A549 treated with Hydrocortisone at 1 μM for 4 hours (cell line): ENCODE results near the gene ZNF497. TPM values are rescaled to one million over a fixed set of nuclear protein-coding genes. Genes with fewer than 3 reads are reported as not detected.

Source experiments
- total RNA-seq: library from RNA; stranded (reverse); fragments of 200-300 nt; extraction: Qiagen RNA extraction; gene quantifications from 5 replicates; pipeline ENCODE4 v1.2.3, GENCODE V29; 2022

Gene ZNF497
- total RNA-seq, result 0.92 to 1.5 TPM (median 1.1 TPM) in 5 replicates

GRCh38 chr19:58362272-58362994 lies at the start of gene ZNF497:
Gene ZNF497, minus strand, starts transcription at chr19:58362751. Its CDS starts 5,116 bp downstream, at chr19:58357635.

GRCh38 chr19:58408152-58409009 lies 45.8 kb upstream of the ZNF497 start, which contains the start of gene ZNF584:
Gene ZNF584, plus strand, starts transcription at chr19:58408649. Its CDS starts 499 bp downstream, at chr19:58409148.

GRCh38 chr19:58395220-58395978 lies 32.8 kb upstream of the ZNF497 start, which contains the start of gene RNF225:
Gene RNF225, plus strand, starts transcription at chr19:58395656. Its CDS starts 434 bp downstream, at chr19:58396090.

GRCh38 chr19:58386576-58387337 lies 24.2 kb upstream of the ZNF497 start, which contains the start of gene RPS5:
Gene RPS5, plus strand, starts transcription at chr19:58387269. Its CDS starts 869 bp downstream, at chr19:58388138.

GRCh38 chr19:58380662-58381459 lies 18.3 kb upstream of the ZNF497 start, which contains the start of gene ZNF837:
Gene ZNF837, minus strand, starts transcription at chr19:58381030. Its CDS starts 11,698 bp downstream, at chr19:58369332.

GRCh38 chr19:58352760-58353671 lies 9.5 kb downstream of the ZNF497 start, which contains the start of gene A1BG:
Gene A1BG, minus strand, starts transcription at chr19:58353492. Its CDS starts 55 bp downstream, at chr19:58353437.

GRCh38 chr19:58326914-58327726 lies 35.4 kb downstream of the ZNF497 start, which contains the start of gene ZSCAN22:
Gene ZSCAN22, plus strand, starts transcription at chr19:58326994. Its CDS starts 7,809 bp downstream, at chr19:58334803.

GRCh38 chr19:58305065-58305931 lies 57.3 kb downstream of the ZNF497 start, which contains the start of gene ERVK3-1:
Gene ERVK3-1, plus strand, starts transcription at chr19:58305377. Its CDS starts 6,792 bp downstream, at chr19:58312169.

Other genes starting within 250 kb of the ZNF497 start
- 2.6 to 3.3 TPM (median 3.1 TPM) in 5 replicates for gene ZNF329, start 212.0 kb downstream of the ZNF497 start, total RNA-seq
- gene ZNF274, start 179.7 kb downstream of the ZNF497 start, total RNA-seq, result 14.3 to 16.5 TPM (median 14.7 TPM) in 5 replicates
- gene ZNF544, start 133.8 kb downstream of the ZNF497 start, total RNA-seq, result 17.7 to 20.7 TPM (median 18.4 TPM) in 5 replicates
- gene ZNF8, start 83.8 kb downstream of the ZNF497 start, total RNA-seq, result 0.89 to 1.8 TPM (median 0.97 TPM) in 5 replicates
- 88.3 to 104 TPM (median 94.1 TPM) in 5 replicates for gene ERVK3-1, start 57.4 kb downstream of the ZNF497 start, total RNA-seq
- gene ZSCAN22, start 35.8 kb downstream of the ZNF497 start, total RNA-seq, result 2.2 to 3.0 TPM (median 2.5 TPM) in 5 replicates
- gene A1BG, start 9.3 kb downstream of the ZNF497 start, total RNA-seq, result 5.8 to 14.5 TPM (median 12.7 TPM) in 5 replicates
- gene ZNF837, start 18.3 kb upstream of the ZNF497 start, total RNA-seq, result 0.89 to 1.7 TPM (median 1.4 TPM) in 5 replicates
- gene RPS5, start 24.5 kb upstream of the ZNF497 start, total RNA-seq, result 2,190 to 2,596 TPM (median 2,481 TPM) in 5 replicates
- gene RNF225, start 32.9 kb upstream of the ZNF497 start, total RNA-seq, result 0.08 to 0.17 TPM in 2 of 5 replicates, not detected in the others
- gene ZNF584, start 45.9 kb upstream of the ZNF497 start, total RNA-seq, result 16.9 to 20.4 TPM (median 17.9 TPM) in 5 replicates
- 0.08 to 0.17 TPM (median 0.13 TPM) in 5 replicates for gene ZNF132, start 77.4 kb upstream of the ZNF497 start, total RNA-seq
- gene ZNF324B, start 88.9 kb upstream of the ZNF497 start, total RNA-seq, result 5.9 to 7.6 TPM (median 6.6 TPM) in 5 replicates
- gene ZNF324, start 104.3 kb upstream of the ZNF497 start, total RNA-seq, result 9.1 to 11.7 TPM (median 9.8 TPM) in 5 replicates
- 11.4 to 13.4 TPM (median 13.0 TPM) in 5 replicates for gene ZNF446, start 113.6 kb upstream of the ZNF497 start, total RNA-seq
- 20.6 to 35.2 TPM (median 29.0 TPM) in 5 replicates for gene SLC27A5, start 149.2 kb upstream of the ZNF497 start, total RNA-seq
- 14.9 to 20.7 TPM (median 19.4 TPM) in 5 replicates for gene ZBTB45, start 157.1 kb upstream of the ZNF497 start, total RNA-seq
- gene TRIM28, start 181.3 kb upstream of the ZNF497 start, total RNA-seq, result 646 to 765 TPM (median 655 TPM) in 5 replicates
- 180 to 216 TPM (median 198 TPM) in 5 replicates for gene CHMP2A, start 192.4 kb upstream of the ZNF497 start, total RNA-seq
- 114 to 144 TPM (median 135 TPM) in 5 replicates for gene UBE2M, start 195.9 kb upstream of the ZNF497 start, total RNA-seq
- 10.8 to 15.2 TPM (median 13.2 TPM) in 5 replicates for gene MZF1, start 210.6 kb upstream of the ZNF497 start, total RNA-seq